Measurements from ENCODE around the gene OVAAL. TPM values are rescaled to one million over a fixed set of nuclear protein-coding genes. Genes with fewer than 3 reads are reported as not detected.

The OVAAL gene
- total RNA-seq, 1 donor from 2014 or later, result not detected

DNA sequence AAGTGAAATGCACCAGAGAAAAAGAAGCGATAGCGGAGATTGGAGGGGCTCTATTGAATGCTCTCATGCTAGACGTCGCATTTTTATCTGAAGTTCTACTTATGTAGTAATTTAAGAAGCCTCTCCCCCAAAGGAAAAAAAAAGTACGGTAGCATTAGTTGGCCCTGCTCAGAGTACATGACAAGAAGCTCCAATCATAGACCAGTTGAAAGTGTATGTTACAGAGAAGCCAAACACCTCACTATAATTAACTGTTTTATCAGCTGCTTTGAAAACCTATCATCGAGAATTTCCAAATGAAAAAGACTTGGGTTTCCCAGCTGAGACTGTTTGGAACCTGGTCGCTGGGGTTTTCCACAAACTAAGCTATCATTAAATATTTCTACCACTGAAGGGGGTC lies 19.6 kb upstream of the OVAAL start:
- DNase-seq (ENCODE audit: low spot score), result no peak
- TF ChIP-seq, protein P1, sequence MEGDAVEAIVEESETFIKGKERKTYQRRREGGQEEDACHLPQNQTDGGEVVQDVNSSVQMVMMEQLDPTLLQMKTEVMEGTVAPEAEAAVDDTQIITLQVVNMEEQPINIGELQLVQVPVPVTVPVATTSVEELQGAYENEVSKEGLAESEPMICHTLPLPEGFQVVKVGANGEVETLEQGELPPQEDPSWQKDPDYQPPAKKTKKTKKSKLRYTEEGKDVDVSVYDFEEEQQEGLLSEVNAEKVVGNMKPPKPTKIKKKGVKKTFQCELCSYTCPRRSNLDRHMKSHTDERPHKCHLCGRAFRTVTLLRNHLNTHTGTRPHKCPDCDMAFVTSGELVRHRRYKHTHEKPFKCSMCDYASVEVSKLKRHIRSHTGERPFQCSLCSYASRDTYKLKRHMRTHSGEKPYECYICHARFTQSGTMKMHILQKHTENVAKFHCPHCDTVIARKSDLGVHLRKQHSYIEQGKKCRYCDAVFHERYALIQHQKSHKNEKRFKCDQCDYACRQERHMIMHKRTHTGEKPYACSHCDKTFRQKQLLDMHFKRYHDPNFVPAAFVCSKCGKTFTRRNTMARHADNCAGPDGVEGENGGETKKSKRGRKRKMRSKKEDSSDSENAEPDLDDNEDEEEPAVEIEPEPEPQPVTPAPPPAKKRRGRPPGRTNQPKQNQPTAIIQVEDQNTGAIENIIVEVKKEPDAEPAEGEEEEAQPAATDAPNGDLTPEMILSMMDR (IDR thresholded peaks at IDR 0.05), result no peak
- Mint-ChIP-seq H3K4me1 (ENCODE audit: low read depth) (peaks cover 36% of the 10 kb centered on the region), H3K27ac (ENCODE audit: unreplicated experiment) (no peak overlapping the region), H3K36me3 (ENCODE audit: low read depth) (no peaks in the 10 kb centered on the region), H3K9me3 (ENCODE audit: low read depth) (no peaks in the 10 kb centered on the region), H3K4me3 (ENCODE audit: unreplicated experiment) (no peak overlapping the region), H3K27me3 (ENCODE audit: low read depth) (peaks cover 4% of the 10 kb centered on the region)

DNA sequence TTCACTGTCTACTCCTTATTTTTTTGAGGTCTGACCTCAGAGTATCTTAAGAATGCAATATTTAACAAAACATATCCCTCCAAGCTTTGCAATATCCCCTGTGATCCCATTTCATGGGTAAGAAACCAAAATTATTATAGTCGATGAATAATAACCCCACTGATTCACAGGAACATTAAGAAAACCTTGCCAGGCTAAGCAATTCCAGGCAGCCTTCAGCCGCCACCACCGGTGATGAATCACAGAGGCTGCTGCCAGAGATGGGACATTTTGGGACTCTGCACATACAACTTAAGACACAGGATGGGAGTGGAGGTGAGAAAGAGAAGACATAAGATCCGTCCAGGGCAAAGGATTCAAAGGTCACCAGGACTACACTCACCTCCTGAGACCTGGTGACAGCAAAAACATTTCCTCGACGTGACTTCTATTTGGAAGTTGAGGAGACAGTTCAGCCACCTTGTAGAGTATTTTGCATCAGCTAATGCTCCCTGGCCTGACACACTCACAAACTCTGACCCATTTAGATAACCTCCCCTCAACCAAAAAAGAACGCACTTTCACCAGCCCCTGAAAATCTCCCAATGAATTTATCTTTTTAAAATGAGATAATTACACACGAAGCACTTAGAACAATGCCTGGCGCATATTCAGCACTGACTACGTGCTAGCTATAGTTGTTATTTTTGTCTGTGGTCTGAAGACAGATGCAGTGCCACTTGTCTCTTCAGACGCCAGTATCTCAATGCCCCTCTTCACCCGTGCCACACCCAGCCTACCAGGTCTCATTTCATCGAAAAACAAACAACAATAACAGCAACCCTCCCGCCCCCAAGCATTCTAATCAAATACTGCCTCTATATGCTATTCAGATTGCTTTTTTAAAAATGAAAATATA lies 17.8 kb upstream of the OVAAL start:
- Mint-ChIP-seq H3K36me3 (ENCODE audit: low read depth) (no peaks in the 10 kb centered on the region), H3K4me3 (ENCODE audit: unreplicated experiment) (no peak overlapping the region), H3K4me1 (ENCODE audit: low read depth) (peaks cover 36% of the 10 kb centered on the region), H3K9me3 (ENCODE audit: low read depth) (no peaks in the 10 kb centered on the region), H3K27ac (ENCODE audit: unreplicated experiment) (peak overlapping the region; percentile 75), H3K27me3 (ENCODE audit: low read depth) (peaks cover 4% of the 10 kb centered on the region)
- DNase-seq (ENCODE audit: low spot score), result no peak
- TF ChIP-seq, protein P1 (IDR thresholded peaks at IDR 0.05), result no peak

DNA sequence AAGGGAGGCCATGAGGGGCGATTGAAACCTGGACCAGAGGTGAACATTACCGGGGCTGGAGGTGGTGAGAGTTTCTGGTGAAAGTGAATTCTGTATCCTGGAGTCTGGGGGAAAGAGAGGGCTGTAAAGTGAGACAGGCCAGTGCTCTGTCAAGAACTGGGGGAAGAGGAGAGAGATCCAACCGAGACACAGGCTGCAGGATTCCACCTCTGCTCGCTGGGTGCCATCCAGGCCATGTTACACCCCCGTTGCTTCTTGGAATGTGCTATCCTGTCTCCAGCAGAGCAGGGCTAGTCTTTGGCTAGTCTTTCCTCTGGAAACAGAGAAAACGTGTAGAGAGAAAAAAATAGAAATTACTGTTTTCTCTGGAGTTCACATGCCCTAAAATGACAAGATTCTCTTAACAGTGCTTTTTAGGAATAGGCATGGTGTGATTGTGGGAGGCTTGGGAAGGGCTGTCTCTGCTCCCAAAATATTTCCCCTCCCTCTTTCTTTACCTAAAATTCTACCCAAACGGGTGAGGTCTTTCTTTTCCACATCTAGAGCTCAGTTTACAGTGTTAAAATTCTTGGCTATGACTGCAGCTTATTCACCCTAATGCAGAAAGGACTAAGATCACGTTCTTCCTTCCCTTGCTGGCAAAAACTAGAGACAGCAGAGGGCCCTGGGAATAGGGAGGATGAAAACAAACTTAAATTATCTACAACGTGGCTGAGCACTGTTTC lies 16.5 kb upstream of the OVAAL start:
- peaks cover 36% of the 10 kb centered on the region for H3K4me1 Mint-ChIP-seq (ENCODE audit: low read depth)
- TF ChIP-seq, protein P1 (IDR thresholded peaks at IDR 0.05), result no peak
- no peaks in the 10 kb centered on the region for H3K36me3 Mint-ChIP-seq (ENCODE audit: low read depth)
- H3K27ac Mint-ChIP-seq (ENCODE audit: unreplicated experiment), result peak overlapping the region; percentile 88
- H3K9me3 Mint-ChIP-seq (ENCODE audit: low read depth), result no peaks in the 10 kb centered on the region
- no peaks in the 10 kb centered on the region for H3K27me3 Mint-ChIP-seq (ENCODE audit: low read depth)
- DNase-seq (ENCODE audit: low spot score), result no peak
- H3K4me3 Mint-ChIP-seq (ENCODE audit: unreplicated experiment), result no peak overlapping the region

DNA sequence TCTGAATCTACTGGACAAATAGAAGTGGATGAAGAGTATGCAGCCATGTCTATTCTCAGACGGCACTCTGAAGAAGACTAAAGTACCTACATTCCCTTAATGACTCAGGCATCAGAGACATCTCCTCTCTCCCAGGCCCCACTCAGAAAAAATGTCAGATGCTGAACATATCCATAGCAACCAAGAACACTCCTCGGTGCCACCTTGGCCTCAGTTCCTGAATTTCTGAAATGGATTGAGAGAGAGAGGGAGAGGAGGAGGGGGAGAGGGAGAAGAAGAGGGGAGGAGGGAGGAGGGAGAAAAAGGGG lies 16.0 kb upstream of the OVAAL start:
- DNase-seq (ENCODE audit: low spot score), result no peak
- TF ChIP-seq, protein P1 (IDR thresholded peaks at IDR 0.05), result no peak
- Mint-ChIP-seq H3K36me3 (ENCODE audit: low read depth) (no peaks in the 10 kb centered on the region), H3K27me3 (ENCODE audit: low read depth) (no peaks in the 10 kb centered on the region), H3K9me3 (ENCODE audit: low read depth) (no peaks in the 10 kb centered on the region), H3K4me1 (ENCODE audit: low read depth) (peaks cover 36% of the 10 kb centered on the region), H3K27ac (ENCODE audit: unreplicated experiment) (peak overlapping the region; percentile 88), H3K4me3 (ENCODE audit: unreplicated experiment) (no peak overlapping the region)

DNA sequence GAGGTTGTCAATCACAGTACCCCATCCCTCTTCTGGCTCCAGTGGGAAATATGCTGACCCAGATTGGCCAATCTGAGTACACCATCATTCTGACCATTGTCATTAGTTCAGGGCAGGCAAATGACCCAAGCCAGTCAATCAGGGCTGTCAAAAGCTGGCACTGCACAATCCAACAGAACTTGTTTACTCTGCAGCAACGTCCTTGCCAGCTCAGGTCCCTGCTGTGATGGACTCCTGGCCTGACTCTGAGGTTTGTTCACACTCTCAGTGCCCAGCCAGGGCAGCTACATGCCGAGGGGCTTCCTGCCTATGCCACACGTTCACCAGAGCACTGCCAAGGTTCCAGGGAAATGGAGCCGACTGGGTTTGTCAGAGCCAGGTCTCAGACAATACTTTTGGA lies 14.7 kb upstream of the OVAAL start:
- Mint-ChIP-seq H3K36me3 (ENCODE audit: low read depth) (no peaks in the 10 kb centered on the region), H3K4me1 (ENCODE audit: low read depth) (peaks cover 36% of the 10 kb centered on the region), H3K4me3 (ENCODE audit: unreplicated experiment) (no peak overlapping the region), H3K9me3 (ENCODE audit: low read depth) (no peaks in the 10 kb centered on the region), H3K27ac (ENCODE audit: unreplicated experiment) (peak overlapping the region; percentile 74), H3K27me3 (ENCODE audit: low read depth) (no peaks in the 10 kb centered on the region)
- TF ChIP-seq, protein P1 (IDR thresholded peaks at IDR 0.05), result no peak
- no peak for DNase-seq (ENCODE audit: low spot score)

Measured in chondrocyte (in vitro differentiated cells).